ENCODE measurements around the gene GALK2.

DNA sequence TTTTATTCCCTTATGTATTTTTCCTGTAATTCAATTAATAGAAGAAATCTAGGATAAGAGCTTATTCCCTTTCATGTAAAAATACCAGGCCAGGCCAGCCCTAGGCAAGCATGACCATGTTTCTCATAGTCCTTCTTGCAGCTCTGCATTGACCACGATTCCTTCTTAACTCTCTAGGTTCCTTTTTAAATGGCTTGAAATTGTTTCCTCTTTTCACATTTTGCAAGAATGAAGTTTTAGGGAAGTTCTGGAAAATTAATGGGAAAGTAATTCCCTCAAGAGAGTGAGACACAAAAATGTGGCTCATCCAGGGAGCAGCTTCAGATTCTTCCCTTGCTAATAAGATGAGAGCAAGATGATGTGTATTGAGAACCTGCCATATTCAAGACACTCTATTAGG, 136.5 kb downstream of the GALK2 start:
- TF ChIP-seq, protein P1, sequence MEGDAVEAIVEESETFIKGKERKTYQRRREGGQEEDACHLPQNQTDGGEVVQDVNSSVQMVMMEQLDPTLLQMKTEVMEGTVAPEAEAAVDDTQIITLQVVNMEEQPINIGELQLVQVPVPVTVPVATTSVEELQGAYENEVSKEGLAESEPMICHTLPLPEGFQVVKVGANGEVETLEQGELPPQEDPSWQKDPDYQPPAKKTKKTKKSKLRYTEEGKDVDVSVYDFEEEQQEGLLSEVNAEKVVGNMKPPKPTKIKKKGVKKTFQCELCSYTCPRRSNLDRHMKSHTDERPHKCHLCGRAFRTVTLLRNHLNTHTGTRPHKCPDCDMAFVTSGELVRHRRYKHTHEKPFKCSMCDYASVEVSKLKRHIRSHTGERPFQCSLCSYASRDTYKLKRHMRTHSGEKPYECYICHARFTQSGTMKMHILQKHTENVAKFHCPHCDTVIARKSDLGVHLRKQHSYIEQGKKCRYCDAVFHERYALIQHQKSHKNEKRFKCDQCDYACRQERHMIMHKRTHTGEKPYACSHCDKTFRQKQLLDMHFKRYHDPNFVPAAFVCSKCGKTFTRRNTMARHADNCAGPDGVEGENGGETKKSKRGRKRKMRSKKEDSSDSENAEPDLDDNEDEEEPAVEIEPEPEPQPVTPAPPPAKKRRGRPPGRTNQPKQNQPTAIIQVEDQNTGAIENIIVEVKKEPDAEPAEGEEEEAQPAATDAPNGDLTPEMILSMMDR (IDR thresholded peaks at IDR 0.05), result no peak
- TF ChIP-seq POLR2A (IDR thresholded peaks at IDR 0.05), result no peak
